K562 (cell line): ENCODE results near the gene SMARCA4. TPM values are rescaled to one million over a fixed set of nuclear protein-coding genes. Genes with fewer than 3 reads are reported as not detected.

Experiments
- ATAC-seq: fragments of 200-7000 bp; cut with Tn5 transposase; 3 replicates; pipeline ENCODE4 v1.9.1; 2020; ENCODE audit warnings: moderate library complexity
- BruUV-seq: library from RNA; stranded (reverse); fragments of 400-500 nt; replicated peaks from 2 replicates; lab custom pipeline; 2021; lab: Mats Ljungman, UMichigan
- CTCF ChIA-PET: fragments of 300-600 bp; formaldehyde crosslinking; extraction: SDS; loops from one replicate; lab custom pipeline; 2021; ENCODE audit warnings: low intra/inter-chr PET ratio; lab: Yijun Ruan, JAX
- POLR2A ChIA-PET: fragments of 300-600, 350-650 bp; sonication (Branson Sonifier 250); formaldehyde crosslinking; extraction: SDS; loops from one replicate; lab custom pipeline; 2021; ENCODE audit warnings: antibody characterized with exemption, inconsistent platforms; lab: Yijun Ruan, JAX
- DNase-seq, 4 experiments: peaks; one replicate each; pipeline versions ENCODE4 v3.0.0 to v3.0.0-alpha.2; 2011 to 2018; ENCODE audit warnings: low spot score in 3 of 4, mixed read lengths in 3 of 4; ENCODE audit errors: extremely low read depth in 1 of 4
- FAIRE-seq: peaks from 2 replicates; lab custom pipeline; 2011; peaks lifted over from hg19 to GRCh38; lab: Jason Lieb, UNC
- H2AFZ ChIP-seq: 2 replicates; pipeline ENCODE4 v1.6.0; 2011; ENCODE audit warnings: low read depth, low read length, control low read depth, inconsistent platforms
- H3K27ac ChIP-seq: fragments of 200-600 bp; 3 replicates; pipeline ENCODE4 v1.8.0; 2011; ENCODE audit warnings: low read depth, mild to moderate bottlenecking, control low read depth, inconsistent platforms, low read length, moderate library complexity, mixed read lengths; ENCODE audit errors: extremely low read depth
- H3K27me3 ChIP-seq, 2 experiments: fragments of 300-600 bp in 1 of 2; 2 replicates in 1 of 2; 3 replicates in 1 of 2; pipeline versions ENCODE4 v1.6.0 to v1.8.0; 2011; ENCODE audit warnings: inconsistent platforms in 2 of 2, low read length in 2 of 2, mild to moderate bottlenecking in 1 of 2, mixed read lengths in 1 of 2, moderate library complexity in 1 of 2; ENCODE audit not compliant: control insufficient read depth in 2 of 2, insufficient read depth in 2 of 2
- H3K36me3 ChIP-seq: fragments of 300-600 bp; 3 replicates; pipeline ENCODE4 v1.8.0; 2011; ENCODE audit warnings: mild to moderate bottlenecking, low read length, inconsistent platforms; ENCODE audit not compliant: control insufficient read depth, insufficient read depth
- H3K4me1 ChIP-seq, 2 experiments: fragments of 200-600 bp in 1 of 2; replicated peaks in 1 of 2; 2 replicates in 1 of 2; 3 replicates in 1 of 2; pipeline versions ENCODE4 v1.5.1 to v1.8.0; 2011; ENCODE audit warnings: inconsistent platforms in 2 of 2, low read length in 2 of 2, mild to moderate bottlenecking in 1 of 2, mixed read lengths in 1 of 2, moderate library complexity in 1 of 2; ENCODE audit not compliant: control insufficient read depth in 2 of 2, insufficient read depth in 2 of 2
- H3K4me2 ChIP-seq: 2 replicates; pipeline ENCODE4 v1.6.1; 2011; ENCODE audit warnings: low read length, control low read depth, inconsistent platforms, mixed read lengths; ENCODE audit not compliant: insufficient read depth
- H3K4me3 ChIP-seq: fragments of 200-600 bp; sonication (generic), shearing (Covaris generic); 2 replicates; pipeline ENCODE4 v1.5.1; 2016; ENCODE audit warnings: control low read depth, inconsistent platforms
- H3K79me2 ChIP-seq: fragments of 200-600 bp; 3 replicates; pipeline ENCODE4 v1.8.0; 2011; ENCODE audit warnings: low read length, inconsistent platforms; ENCODE audit not compliant: control insufficient read depth, insufficient read depth
- H3K9ac ChIP-seq, 2 experiments: 2 replicates each; pipeline versions ENCODE4 v1.6.0 to v1.6.1; 2011; ENCODE audit warnings: low read depth in 2 of 2, low read length in 2 of 2, control low read depth in 1 of 2, inconsistent platforms in 1 of 2, mild to moderate bottlenecking in 1 of 2, mixed read lengths in 1 of 2; ENCODE audit not compliant: insufficient read depth in 1 of 2
- H3K9me1 ChIP-seq: one replicate; pipeline ENCODE4 v1.6.0; 2011; ENCODE audit warnings: inconsistent platforms, mild to moderate bottlenecking, low read length, moderate library complexity; ENCODE audit not compliant: control insufficient read depth, insufficient read depth
- H3K9me3 ChIP-seq: replicated peaks from 2 replicates; pipeline ENCODE4 v1.5.1; 2011; ENCODE audit warnings: low read depth, low read length, inconsistent platforms; ENCODE audit not compliant: control insufficient read depth, insufficient read depth
- H4K20me1 ChIP-seq: replicated peaks from 2 replicates; pipeline ENCODE4 v1.6.1; 2011; ENCODE audit warnings: low read length, inconsistent platforms, mixed read lengths; ENCODE audit not compliant: control insufficient read depth, insufficient read depth
- CREB5 ChIP-seq: fragments of 250-450 bp; sonication (Bioruptor Pico); IDR thresholded peaks from 2 replicates; pipeline ENCODE4 v1.5.0; 2020; ENCODE audit warnings: mild to moderate bottlenecking
- PHF8 ChIP-seq: fragments of 200-600 bp; sonication (generic); IDR thresholded peaks from 2 replicates; pipeline ENCODE4 v1.6.1; 2012; ENCODE audit warnings: mixed run types, mild to moderate bottlenecking, inconsistent platforms, low read length, moderate library complexity, borderline replicate concordance
- POLR2G ChIP-seq: fragments of 200-400 bp; formaldehyde crosslinking; IDR thresholded peaks from 2 replicates; pipeline ENCODE4 v1.6.1; 2017; ENCODE audit warnings: low read depth, mild to moderate bottlenecking, antibody characterized with exemption, low read length, moderate library complexity
- RBM22 ChIP-seq: fragments of 200-400 bp; formaldehyde crosslinking; IDR thresholded peaks from 2 replicates; pipeline ENCODE4 v1.6.1; 2018; ENCODE audit warnings: low read length, low read depth; ENCODE audit not compliant: poor library complexity, severe bottlenecking
- USF2 ChIP-seq: sonication (generic); formaldehyde crosslinking; IDR thresholded peaks from 2 replicates; pipeline ENCODE4 v1.5.0; 2020; ENCODE audit warnings: missing genetic modification reagents
- WGBS: fragments of 100-300 bp; shearing (Covaris generic); methylation state at CpG from one replicate; pipeline ENCODE4 v1.1.6; 2016; ENCODE audit warnings: low coverage, mixed read lengths; ENCODE audit not compliant: insufficient coverage; ENCODE audit errors: missing lambda C conversion rate; 5-methylcytosine and 5-hydroxymethylcytosine counted together
- in situ Hi-C: fragments of 300-500 bp; cut with MboI; formaldehyde crosslinking; loops from 4 replicates; pipeline ENCODE4 v1.15.0; 2018; ENCODE audit warnings: inconsistent platforms, mixed read lengths
- intact Hi-C: fragments of 100-400 bp; cut with micrococcal nuclease; formaldehyde crosslinking; loops from 2 replicates; pipeline ENCODE4 v1.14.2; 2022
- polyA plus RNA-seq, 8 experiments: library from polyadenylated mRNA; depleted of rRNA in 4 of 8; stranded (reverse) in 5 of 8; unstranded in 3 of 8; fragments of >200 nt; fragmentation: Nextera tagmentation in 2 of 8; fragmentation: Illumina TruSeq in 1 of 8; extraction: Ambion mirVana in 2 of 8; extraction: Trizol in 1 of 8; gene quantifications; 2 replicates each; pipeline versions ENCODE4 v1.2.1 to v1.2.3, GENCODE V29; 2011 to 2014; ENCODE audit warnings: inconsistent platforms in 1 of 8, missing spikeins in 1 of 8
- total RNA-seq, 7 experiments: library from RNA; depleted of rRNA in 6 of 7; stranded (reverse); fragments of >200 nt in 6 of 7; fragmentation: Illumina TruSeq in 2 of 7; extraction: Trizol in 2 of 7; gene quantifications; 2 replicates each; pipeline versions ENCODE4 v1.2.1 to v1.2.3, GENCODE V29; 2011 to 2021; ENCODE audit warnings: low replicate concordance in 1 of 7

SMARCA4 gene
- total and polyA plus RNA-seq, 9 of the 15 experiments (the other 6 are each of a cell fraction or from before 2014, with no cell fraction given): 19.3 to 207 (median 52.1) TPM

- no peak for TF ChIP-seq USF2 (CRISPR knock-in tag)
- TF ChIP-seq RBM22: peak; percentile 40
- peak; percentile 54 for TF ChIP-seq POLR2G
- no peak for TF ChIP-seq PHF8
- no peak for TF ChIP-seq CREB5 (CRISPR knock-in tag)
- 93% methylated on average over 17 of the region's 18 CpGs for WGBS
These were observed 48.2 kb upstream of the SMARCA4 start for GRCh38 chr19:10912619-10913018.

More at GRCh38 chr19:10912619-10913018, 48.2 kb upstream of the SMARCA4 start:
- FAIRE-seq (no peak), DNase-seq (no peak), ATAC-seq (no peak)
- CTCF ChIA-PET: no interaction called here
- no peak overlapping the region for H3K4me2 ChIP-seq
- POLR2A ChIA-PET: interaction anchor here (0.6 to 1.3 kb wide), 3 partner anchors 10 to 628 kb away, joined by 3 to 4 read pairs (median 4); no protein-coding TSS in a partner anchor
- H2AFZ ChIP-seq: no peak overlapping the region
- H3K36me3 ChIP-seq: peaks cover 74% of the 10 kb centered on the region; the same call in 2 of the 3 replicates
- in situ Hi-C loops: no loop called here
- no peaks in the 10 kb centered on the region for H3K9me1 ChIP-seq
- peak overlapping the region in 1 of 2 experiments; percentile 64; a peak in 1 of 4 replicates for H3K9ac ChIP-seq
- no peaks in the 10 kb centered on the region for H3K9me3 ChIP-seq
- H3K4me3 ChIP-seq: no peak overlapping the region
- H3K79me2 ChIP-seq: no peaks in the 10 kb centered on the region
- no peak overlapping the region for H3K27ac ChIP-seq
- H4K20me1 ChIP-seq: no peaks in the 10 kb centered on the region
- BruUV-seq: no TSS peak
- peaks cover 0 to 29% of the 10 kb centered on the region in 2 experiments; a peak in 2 of 5 replicates for H3K4me1 ChIP-seq
- no peaks in the 10 kb centered on the region for H3K27me3 ChIP-seq
- intact Hi-C loops: no loop called here
